ENCODE data around the gene CHI3L1. TPM values are rescaled to one million over a fixed set of nuclear protein-coding genes. Genes with fewer than 3 reads are reported as not detected.

The CHI3L1 gene
- total RNA-seq, 1 experiment from 2014 or later = not detected

DNA sequence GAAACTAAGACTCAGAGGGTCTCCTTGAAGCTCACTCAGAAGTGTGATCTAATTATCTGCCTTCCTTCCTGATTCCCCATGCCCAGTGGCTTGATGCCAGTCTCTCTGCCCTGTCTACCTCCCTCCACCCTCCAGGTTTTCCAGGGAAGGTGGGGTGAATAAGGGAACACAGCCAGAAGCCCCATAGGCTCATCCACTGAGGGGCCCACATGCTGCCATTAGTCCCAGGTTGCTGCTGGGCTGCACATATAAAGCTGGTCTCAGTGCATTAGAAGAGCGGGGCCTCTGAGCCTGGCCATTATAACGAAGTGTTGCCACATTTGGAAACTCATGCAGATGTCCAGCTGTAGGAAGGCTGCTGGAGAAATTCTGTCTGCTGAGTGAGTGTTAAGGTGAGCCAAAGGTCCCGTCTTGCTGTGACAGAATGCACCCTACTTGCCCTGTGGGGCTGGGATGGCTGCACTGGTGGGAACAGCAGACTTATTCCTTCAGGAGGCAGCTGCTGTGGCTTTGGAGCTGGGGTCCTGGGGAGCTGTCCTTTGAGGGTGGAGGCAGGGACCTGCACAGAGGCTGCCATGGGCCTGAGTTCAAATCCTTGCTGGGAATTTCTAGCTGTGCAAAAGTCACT is 56.0 kb downstream of the CHI3L1 start:
- Histone ChIP-seq H3K56ac (ENCODE audit: insufficient read length, low read depth, low read length) (no peak overlapping the region), H4K8ac (replicated peaks; ENCODE audit: insufficient read length, low read depth, low read length) (no peak overlapping the region), H2BK120ac (ENCODE audit: low read depth, low read length, poor library complexity, severe bottlenecking) (no peak overlapping the region), H4K5ac (ENCODE audit: insufficient read length, low read depth, low read length) (no peak overlapping the region), H3T11ph (ENCODE audit: low read length) (no peak overlapping the region), H2BK5ac (ENCODE audit: insufficient read length, low read length) (no peak overlapping the region), H4K20me1 (ENCODE audit: control insufficient read depth, insufficient read depth, insufficient read length) (no peaks in the 10 kb centered on the region), H2AFZ (ENCODE audit: low read length) (no peak overlapping the region), H3K14ac (ENCODE audit: insufficient read depth, low read length) (no peak overlapping the region; the same call in 1 of the 2 replicates), H2BK12ac (ENCODE audit: insufficient read length, low read depth, low read length) (no peak overlapping the region), H3K27ac (ENCODE audit: insufficient read length, low read depth, low read length) (no peak overlapping the region), H3K9me3 (ENCODE audit: control insufficient read depth, low read depth, low read length) (no peaks in the 10 kb centered on the region), H2BK15ac (ENCODE audit: low read depth, low read length) (no peak overlapping the region), H3K9ac (ENCODE audit: extremely low read depth, insufficient read length, low read length) (no peak overlapping the region), H3K79me1 (ENCODE audit: insufficient read depth, low read depth, low read length, poor library complexity, severe bottlenecking) (no peaks in the 10 kb centered on the region), H3K4ac (ENCODE audit: low read depth, low read length) (no peak overlapping the region), H3K23me2 (ENCODE audit: insufficient read length, low read depth, low read length, poor library complexity, severe bottlenecking) (peaks cover 7% of the 10 kb centered on the region), H3K4me1 (ENCODE audit: insufficient read depth, low read length) (peaks cover 2% of the 10 kb centered on the region; the same call in 1 of the 2 replicates), H3K23ac (ENCODE audit: insufficient read length, low read depth, low read length) (no peak overlapping the region), H3K18ac (ENCODE audit: insufficient read length, low read depth, low read length) (no peak overlapping the region), H2AK5ac (ENCODE audit: insufficient read length, low read length) (no peak overlapping the region), H4K91ac (ENCODE audit: insufficient read length, low read depth, low read length) (no peak overlapping the region), H3K4me2 (ENCODE audit: insufficient read depth, insufficient read length, low read length) (no peak overlapping the region), H3K27me3 (ENCODE audit: insufficient read depth, low read length) (no peaks in the 10 kb centered on the region; the same call in 1 of the 2 replicates), H2BK20ac (ENCODE audit: low read depth, low read length, poor library complexity, severe bottlenecking) (no peak overlapping the region), H3K79me2 (ENCODE audit: insufficient read depth, low read length) (no peaks in the 10 kb centered on the region)
- peaks cover 46% of the 10 kb centered on the region for H3K27me3 Mint-ChIP-seq (ENCODE audit: low read depth)
- WGBS (ENCODE audit: extremely low coverage, insufficient read length, low lambda C conversion rate) = no CpG with 5 or more reads among the region's 3 CpGs
- no peaks in the 10 kb centered on the region for H3K36me3 Mint-ChIP-seq (ENCODE audit: insufficient read depth in 1 of 3, low read depth in 3 of 3)
- H3K9me3 Mint-ChIP-seq = no peaks in the 10 kb centered on the region; a peak in 1 of 5 replicates
- TF ChIP-seq, protein P1, sequence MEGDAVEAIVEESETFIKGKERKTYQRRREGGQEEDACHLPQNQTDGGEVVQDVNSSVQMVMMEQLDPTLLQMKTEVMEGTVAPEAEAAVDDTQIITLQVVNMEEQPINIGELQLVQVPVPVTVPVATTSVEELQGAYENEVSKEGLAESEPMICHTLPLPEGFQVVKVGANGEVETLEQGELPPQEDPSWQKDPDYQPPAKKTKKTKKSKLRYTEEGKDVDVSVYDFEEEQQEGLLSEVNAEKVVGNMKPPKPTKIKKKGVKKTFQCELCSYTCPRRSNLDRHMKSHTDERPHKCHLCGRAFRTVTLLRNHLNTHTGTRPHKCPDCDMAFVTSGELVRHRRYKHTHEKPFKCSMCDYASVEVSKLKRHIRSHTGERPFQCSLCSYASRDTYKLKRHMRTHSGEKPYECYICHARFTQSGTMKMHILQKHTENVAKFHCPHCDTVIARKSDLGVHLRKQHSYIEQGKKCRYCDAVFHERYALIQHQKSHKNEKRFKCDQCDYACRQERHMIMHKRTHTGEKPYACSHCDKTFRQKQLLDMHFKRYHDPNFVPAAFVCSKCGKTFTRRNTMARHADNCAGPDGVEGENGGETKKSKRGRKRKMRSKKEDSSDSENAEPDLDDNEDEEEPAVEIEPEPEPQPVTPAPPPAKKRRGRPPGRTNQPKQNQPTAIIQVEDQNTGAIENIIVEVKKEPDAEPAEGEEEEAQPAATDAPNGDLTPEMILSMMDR (conservative IDR thresholded peaks at IDR 0.05) = no peak
- DNase-seq = peak; percentile 15
- H3K27ac Mint-ChIP-seq = no peak overlapping the region
- H3K4me1 Mint-ChIP-seq = peaks cover 34 to 39% of the 10 kb centered on the region in 2 experiments
- H3K4me3 Mint-ChIP-seq = no peak overlapping the region
